Activated CD4-positive, alpha-beta T cell treated with anti-CD3 and anti-CD28 coated beads, Interleukin-2, amount 50 U/mL, for 4 hours (primary cell): ENCODE results near the gene ZDHHC12.
A peak's percentile ranks its signal among the peaks of the same experiment; 100 is the strongest.

ENCODE experiments used
- DNase-seq, 2 experiments: peaks; one replicate each; pipeline ENCODE4 v3.0.0-alpha.2; 2020

The ZDHHC12 gene

DNA sequence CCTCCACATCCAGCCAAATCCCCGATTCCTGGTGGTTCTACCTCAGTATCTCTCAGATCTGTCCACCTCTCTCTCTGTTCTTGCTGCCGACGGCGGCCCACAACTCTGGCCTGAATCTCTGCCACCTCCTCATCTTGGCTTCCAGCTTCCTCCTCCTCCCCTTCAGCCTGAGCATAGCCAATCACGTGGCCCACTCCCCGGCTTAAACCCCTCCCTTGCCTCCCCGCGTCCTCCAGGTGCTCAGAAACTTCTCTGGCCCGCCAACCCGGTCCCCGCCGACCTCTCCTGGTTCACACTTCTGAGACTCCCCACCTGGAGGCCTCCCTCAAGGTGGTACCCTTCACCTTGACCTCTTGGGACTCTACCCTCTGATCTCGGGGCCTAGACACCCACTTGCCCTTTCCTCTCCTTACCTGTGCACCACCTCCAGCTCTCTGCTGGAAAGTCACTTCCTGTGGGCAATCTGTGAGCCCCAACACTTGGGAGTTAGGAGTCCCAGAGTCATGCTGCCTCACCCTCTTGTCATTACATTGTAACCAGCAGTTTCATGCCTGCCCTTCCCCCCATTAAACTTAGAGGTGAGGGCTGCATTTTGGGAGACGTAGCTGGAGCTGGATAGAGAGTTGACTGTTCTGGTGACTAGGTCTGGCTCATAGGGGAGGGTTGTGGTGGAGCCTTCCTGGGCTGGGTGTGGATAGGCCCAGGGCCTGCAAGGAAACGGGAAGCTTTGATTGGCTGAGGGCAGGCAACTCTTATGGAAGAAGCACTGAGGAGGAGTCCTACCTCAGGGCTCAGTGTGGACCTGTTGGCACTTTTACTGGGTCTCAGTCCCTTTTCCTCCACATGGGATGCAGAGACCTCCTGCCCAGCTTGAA, 39.4 kb downstream of the ZDHHC12 start:
- DNase-seq: peak; percentile 62 to 63

DNA sequence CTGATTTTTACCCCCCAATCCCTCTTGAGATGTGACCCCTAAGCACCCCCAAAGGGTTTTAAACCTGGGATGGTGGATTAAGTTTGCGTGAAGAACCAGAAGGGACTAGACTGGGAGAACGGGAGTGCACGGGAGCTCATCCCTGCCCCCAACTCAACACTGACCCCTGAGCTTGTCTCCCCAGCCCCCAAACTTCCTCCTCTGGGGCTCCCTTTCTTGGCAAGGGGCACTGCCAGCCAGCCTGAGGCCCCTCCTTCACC, 39.9 kb downstream of the ZDHHC12 start:
- DNase-seq: no peak

DNA sequence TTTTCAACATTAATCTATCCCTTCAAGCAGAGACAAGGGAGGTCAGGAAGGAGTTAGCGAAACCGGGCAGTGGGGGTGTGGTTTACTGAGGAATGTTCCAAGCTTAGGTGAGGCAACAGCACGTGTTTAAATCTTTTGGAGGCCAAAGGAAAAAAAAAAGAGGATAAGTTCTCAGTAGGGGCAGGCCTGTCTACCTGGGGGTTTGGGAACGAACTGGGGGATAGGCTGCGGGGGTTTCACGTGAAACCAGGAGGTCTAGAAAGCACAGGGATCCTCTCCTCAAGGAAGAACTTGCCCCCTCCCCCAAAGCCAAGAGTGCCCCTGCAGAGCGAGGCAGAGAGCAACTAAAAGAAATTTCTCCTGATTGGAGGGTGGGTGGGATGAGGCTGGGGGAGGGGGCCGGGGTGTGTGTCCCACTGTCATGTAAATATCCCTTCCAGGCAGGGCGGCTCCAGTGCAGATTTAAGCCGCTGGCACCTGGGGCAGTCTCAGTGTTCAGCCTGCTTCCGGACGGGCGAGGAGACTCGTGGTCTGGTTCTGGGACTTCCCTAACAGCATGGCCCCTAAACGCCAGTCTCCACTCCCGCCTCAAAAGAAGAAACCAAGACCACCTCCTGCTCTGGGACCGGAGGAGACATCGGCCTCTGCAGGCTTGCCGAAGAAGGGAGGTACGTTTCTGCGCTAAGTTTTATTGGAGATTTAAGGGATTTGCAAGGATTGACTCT, 40.4 kb downstream of the ZDHHC12 start:
- DNase-seq: no peak

DNA sequence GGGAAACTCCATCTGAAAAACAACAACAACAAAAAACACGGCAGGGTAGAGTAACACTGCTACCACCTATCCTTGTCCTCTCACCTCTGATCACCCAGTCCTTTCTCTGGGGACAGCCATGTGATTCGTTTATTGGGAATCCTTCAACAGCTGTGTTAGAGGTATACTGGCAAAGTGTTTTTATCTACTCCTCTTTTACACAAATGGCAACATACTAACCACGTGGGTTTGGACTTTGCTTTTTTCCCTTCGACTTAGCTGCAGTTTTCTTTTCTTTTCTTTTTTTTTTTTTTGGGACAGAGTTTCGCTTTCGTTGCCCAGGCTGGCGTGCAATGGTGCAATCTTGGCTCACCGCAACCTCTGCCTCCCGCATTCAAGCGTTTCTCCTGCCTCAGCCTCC, 46.1 kb downstream of the ZDHHC12 start:
- DNase-seq: no peak

DNA sequence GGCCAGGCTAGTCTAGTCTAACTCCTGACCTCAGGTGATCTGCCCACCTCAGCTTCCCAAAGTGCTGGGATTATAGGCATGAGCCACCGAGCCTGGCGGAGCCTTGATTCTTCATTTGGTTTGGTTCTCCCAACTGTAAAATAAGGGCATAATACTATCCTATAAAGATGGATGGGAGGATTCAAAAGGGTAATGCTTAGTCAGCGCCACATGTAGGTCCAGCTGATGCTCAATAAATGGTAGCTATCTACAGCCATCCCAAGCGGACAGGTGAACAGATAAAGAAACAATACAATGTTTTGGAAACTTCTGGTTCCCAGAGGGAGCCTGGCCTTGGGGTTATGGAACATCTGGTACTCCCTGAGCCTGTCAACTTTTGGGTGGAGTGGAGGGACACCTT, 48.5 kb downstream of the ZDHHC12 start:
- DNase-seq: no peak
